ENCODE measurements around the gene RBMS1. TPM values are rescaled to one million over a fixed set of nuclear protein-coding genes. Genes with fewer than 3 reads are reported as not detected.

RBMS1 gene
- total RNA-seq, 1 experiment from 2014 or later: 77.5 TPM

DNA sequence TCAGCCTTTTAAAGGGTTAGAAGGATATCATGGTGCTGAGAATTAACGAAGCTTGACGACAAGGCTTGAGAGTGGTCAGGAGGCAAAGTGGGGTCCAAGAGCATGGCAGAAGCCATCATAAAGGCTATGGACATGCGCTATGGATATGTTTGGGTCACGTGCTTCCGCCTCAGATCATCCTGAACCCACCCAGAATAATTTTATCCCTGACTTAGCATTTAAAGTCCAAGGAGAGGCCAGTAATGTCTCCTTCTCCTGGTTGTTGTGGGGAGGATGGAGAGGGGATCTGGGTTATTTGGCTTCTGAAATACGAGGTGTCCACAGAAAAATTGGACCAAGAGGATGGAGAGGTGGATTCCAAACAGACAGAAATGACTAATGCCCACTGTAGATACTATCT, 38.8 kb upstream of the RBMS1 start:
- no peak overlapping the region for H4K5ac ChIP-seq (ENCODE audit: insufficient read length, low read depth, low read length)
- H3K4ac ChIP-seq (ENCODE audit: low read depth, low read length): no peak overlapping the region
- Mint-ChIP-seq H3K4me1 (peaks cover 0 to 4% of the 10 kb centered on the region in 2 experiments; a peak in 2 of 4 replicates), H3K4me3 (no peak overlapping the region), H3K9me3 (no peaks in the 10 kb centered on the region), H3K36me3 (ENCODE audit: insufficient read depth in 1 of 3, low read depth in 3 of 3) (no peaks in the 10 kb centered on the region), H3K27ac (no peak overlapping the region), H3K27me3 (ENCODE audit: low read depth) (no peaks in the 10 kb centered on the region)
- no peak overlapping the region for H4K8ac ChIP-seq (replicated peaks; ENCODE audit: insufficient read length, low read depth, low read length)
- no peak overlapping the region for H3K27ac ChIP-seq (ENCODE audit: insufficient read length, low read depth, low read length)
- H3K4me1 ChIP-seq (ENCODE audit: insufficient read depth, low read length): no peaks in the 10 kb centered on the region
- H3K18ac ChIP-seq (ENCODE audit: insufficient read length, low read depth, low read length): no peak overlapping the region
- no peak overlapping the region for H3T11ph ChIP-seq (ENCODE audit: low read length)
- no peaks in the 10 kb centered on the region for H3K23me2 ChIP-seq (ENCODE audit: insufficient read length, low read depth, low read length, poor library complexity, severe bottlenecking)
- H2BK120ac ChIP-seq (ENCODE audit: low read depth, low read length, poor library complexity, severe bottlenecking): no peak overlapping the region
- DNase-seq: no peak
- H2AK5ac ChIP-seq (ENCODE audit: insufficient read length, low read length): no peak overlapping the region
- TF ChIP-seq, protein P1, sequence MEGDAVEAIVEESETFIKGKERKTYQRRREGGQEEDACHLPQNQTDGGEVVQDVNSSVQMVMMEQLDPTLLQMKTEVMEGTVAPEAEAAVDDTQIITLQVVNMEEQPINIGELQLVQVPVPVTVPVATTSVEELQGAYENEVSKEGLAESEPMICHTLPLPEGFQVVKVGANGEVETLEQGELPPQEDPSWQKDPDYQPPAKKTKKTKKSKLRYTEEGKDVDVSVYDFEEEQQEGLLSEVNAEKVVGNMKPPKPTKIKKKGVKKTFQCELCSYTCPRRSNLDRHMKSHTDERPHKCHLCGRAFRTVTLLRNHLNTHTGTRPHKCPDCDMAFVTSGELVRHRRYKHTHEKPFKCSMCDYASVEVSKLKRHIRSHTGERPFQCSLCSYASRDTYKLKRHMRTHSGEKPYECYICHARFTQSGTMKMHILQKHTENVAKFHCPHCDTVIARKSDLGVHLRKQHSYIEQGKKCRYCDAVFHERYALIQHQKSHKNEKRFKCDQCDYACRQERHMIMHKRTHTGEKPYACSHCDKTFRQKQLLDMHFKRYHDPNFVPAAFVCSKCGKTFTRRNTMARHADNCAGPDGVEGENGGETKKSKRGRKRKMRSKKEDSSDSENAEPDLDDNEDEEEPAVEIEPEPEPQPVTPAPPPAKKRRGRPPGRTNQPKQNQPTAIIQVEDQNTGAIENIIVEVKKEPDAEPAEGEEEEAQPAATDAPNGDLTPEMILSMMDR (conservative IDR thresholded peaks at IDR 0.05): no peak
- no peak overlapping the region for H2AFZ ChIP-seq (ENCODE audit: low read length)
- no peak overlapping the region for H3K23ac ChIP-seq (ENCODE audit: insufficient read length, low read depth, low read length)
- H3K79me1 ChIP-seq (ENCODE audit: insufficient read depth, low read depth, low read length, poor library complexity, severe bottlenecking): no peaks in the 10 kb centered on the region
- no peak overlapping the region for H2BK20ac ChIP-seq (ENCODE audit: low read depth, low read length, poor library complexity, severe bottlenecking)
- H2BK5ac ChIP-seq (ENCODE audit: insufficient read length, low read length): no peak overlapping the region
- no peaks in the 10 kb centered on the region for H3K27me3 ChIP-seq (ENCODE audit: insufficient read depth, low read length)
- no peaks in the 10 kb centered on the region for H3K79me2 ChIP-seq (ENCODE audit: insufficient read depth, low read length)
- H4K20me1 ChIP-seq (ENCODE audit: control insufficient read depth, insufficient read depth, insufficient read length): no peaks in the 10 kb centered on the region
- H3K4me2 ChIP-seq (ENCODE audit: insufficient read depth, insufficient read length, low read length): no peak overlapping the region
- WGBS (ENCODE audit: extremely low coverage, insufficient read length, low lambda C conversion rate): no CpG with 5 or more reads among the region's 6 CpGs
- H3K9ac ChIP-seq (ENCODE audit: extremely low read depth, insufficient read length, low read length): no peak overlapping the region
- no peak overlapping the region for H3K56ac ChIP-seq (ENCODE audit: insufficient read length, low read depth, low read length)
- no peak overlapping the region for H2BK12ac ChIP-seq (ENCODE audit: insufficient read length, low read depth, low read length)
- no peaks in the 10 kb centered on the region for H3K9me3 ChIP-seq (ENCODE audit: control insufficient read depth, low read depth, low read length)
- H2BK15ac ChIP-seq (ENCODE audit: low read depth, low read length): no peak overlapping the region
- H3K14ac ChIP-seq (ENCODE audit: insufficient read depth, low read length): no peak overlapping the region
- no peak overlapping the region for H4K91ac ChIP-seq (ENCODE audit: insufficient read length, low read depth, low read length)

All from H9 (cell line).